Psoas muscle (tissue), 8 donors: Measurements from ENCODE around the gene MAS1L. TPM values are rescaled to one million over a fixed set of nuclear protein-coding genes. Genes with fewer than 3 reads are reported as not detected.

Experiments used
- ATAC-seq, 4 donors: fragments of 200-7000 bp; cut with Tn5 transposase; one replicate each; pipeline ENCODE4 v1.9.1; 2020; ENCODE audit warnings: moderate library complexity in 3 of 4, mild to moderate bottlenecking in 2 of 4
- DNase-seq, 2 donors: peaks; one replicate each; pipeline ENCODE4 v3.0.0-alpha.2; 2020
- H3K27ac ChIP-seq: fragments of 200-600 bp; one replicate; pipeline ENCODE4 v1.8.0; 2022
- H3K27me3 ChIP-seq, 3 donors: fragments of 200-600 bp in 1 of 3; one replicate each; pipeline versions ENCODE4 v1.6.1 to v1.8.0; 2013 to 2022; ENCODE audit warnings: low read length in 2 of 3, mild to moderate bottlenecking in 2 of 3, moderate library complexity in 1 of 3; ENCODE audit not compliant: insufficient read depth in 3 of 3
- H3K36me3 ChIP-seq, 2 donors: fragments of 200-600 bp in 1 of 2; one replicate each; pipeline versions ENCODE4 v1.6.1 to v1.8.0; 2013 to 2022; ENCODE audit warnings: low read depth in 1 of 2, mild to moderate bottlenecking in 1 of 2, moderate library complexity in 1 of 2; ENCODE audit not compliant: insufficient read depth in 1 of 2
- H3K4me1 ChIP-seq: fragments of 200-600 bp; one replicate; pipeline ENCODE4 v1.8.0; 2022
- H3K4me3 ChIP-seq: fragments of 200-600 bp; one replicate; pipeline ENCODE4 v1.8.0; 2022; ENCODE audit warnings: mild to moderate bottlenecking
- H3K9me3 ChIP-seq: fragments of 200-600 bp; one replicate; pipeline ENCODE4 v1.8.0; 2022
- CTCF ChIP-seq: fragments of 200-600 bp; IDR thresholded peaks from one replicate; pipeline ENCODE4 v1.8.0; 2022; ENCODE audit warnings: antibody characterized with exemption
- WGBS, 3 donors: extraction: QIAGEN DNeasy Blood & Tissue Kit; methylation state at CpG; one replicate each; pipeline versions ENCODE4 v1.1.6 to v1.1.7; 2013; 5-methylcytosine and 5-hydroxymethylcytosine counted together
- intact Hi-C, 2 donors: fragments of 100-400 bp; cut with DNase I; formaldehyde crosslinking; loops; one replicate each; pipeline versions ENCODE4 v1.11.0 to v1.14.2; 2022
- polyA plus RNA-seq, 3 donors: library from polyadenylated mRNA; stranded (reverse); fragments of 200-250 nt; gene quantifications; one replicate each; pipeline ENCODE4 v1.2.3, GENCODE V29; 2013
- total RNA-seq, 4 donors: library from RNA; stranded (reverse); fragmentation: NEBNext Ultra II Directional in 2 of 4; extraction: Animal tissue kit (Norgen Biotek cat#: 25700) in 2 of 4; gene quantifications; one replicate each; pipeline versions ENCODE4 v1.2.1 to v1.2.4, GENCODE V29; 2021 to 2023
- donor health status: healthy with polysubstance abuse.
- donor health status: DM: no; HTN: no; CAD: no; lungs with moderate emphysema.
- donor health status: Bipolar disorder and iron deficiency.
- donor health status: healthy.
- donor health status: DM: yes; HTN: yes; CAD: no.
- donor health status: DM: no; HTN: no; CAD: no.
- donor health status: DM: no; HTN: no; CAD: no.
- donor health status: DM: yes; HTN: yes; CAD: no.

Gene MAS1L
- total and polyA plus RNA-seq, 7 donors, result not detected

- DNase-seq, result no peak
- ATAC-seq, result no peak
- Histone ChIP-seq H3K4me3 (no peak overlapping the region), H3K4me1 (no peaks in the 10 kb centered on the region), H3K36me3 (no peaks in the 10 kb centered on the region), H3K9me3 (no peaks in the 10 kb centered on the region), H3K27ac (no peak overlapping the region), H3K27me3 (no peaks in the 10 kb centered on the region)
- 0% methylated on average over 1 of the region's 1 CpG for WGBS, 3 donors
- no peak for TF ChIP-seq CTCF
- intact Hi-C loops, result no loop called here
These were observed 37.5 kb upstream of the MAS1L start for GRCh38 chr6:29525311-29525639.

- Histone ChIP-seq H3K36me3 (no peaks in the 10 kb centered on the region), H3K27ac (no peak overlapping the region), H3K4me1 (no peaks in the 10 kb centered on the region), H3K9me3 (no peaks in the 10 kb centered on the region), H3K4me3 (no peak overlapping the region), H3K27me3 (no peaks in the 10 kb centered on the region)
- DNase-seq (no peak), ATAC-seq (no peak)
- intact Hi-C loops, result no loop called here
- WGBS, 3 donors, result 68 to 76% (median 75%) methylated on average over 7 of the region's 7 CpGs
- TF ChIP-seq CTCF, result no peak
These were observed 36.9 kb upstream of the MAS1L start for GRCh38 chr6:29524444-29525310.

- Histone ChIP-seq H3K36me3 (no peaks in the 10 kb centered on the region), H3K27me3 (peaks cover 0 to 2% (median 0%) of the 10 kb centered on the region in 3 donors), H3K9me3 (no peaks in the 10 kb centered on the region), H3K4me1 (no peaks in the 10 kb centered on the region), H3K4me3 (no peak overlapping the region), H3K27ac (no peak overlapping the region)
- WGBS, 3 donors, result 64 to 91% (median 67%) methylated on average over 2 of the region's 2 CpGs
- no peak for TF ChIP-seq CTCF
- intact Hi-C loops, result no loop called here
- ATAC-seq, result no peak
- no peak for DNase-seq
These were observed 36.3 kb upstream of the MAS1L start for GRCh38 chr6:29524044-29524443.

- Histone ChIP-seq H3K36me3 (no peaks in the 10 kb centered on the region), H3K4me3 (no peak overlapping the region), H3K4me1 (no peaks in the 10 kb centered on the region), H3K27ac (no peak overlapping the region), H3K9me3 (no peaks in the 10 kb centered on the region), H3K27me3 (peaks cover 0 to 4% (median 0%) of the 10 kb centered on the region in 3 donors)
- DNase-seq (no peak), ATAC-seq (no peak)
- 60 to 79% (median 77%) methylated on average over 2 of the region's 2 CpGs for WGBS, 3 donors
- TF ChIP-seq CTCF, result no peak
- intact Hi-C loops, result no loop called here
These were observed 34.5 kb upstream of the MAS1L start for GRCh38 chr6:29522227-29522626.
